ENCODE results near the gene SLC6A5.

The SLC6A5 gene

DNA sequence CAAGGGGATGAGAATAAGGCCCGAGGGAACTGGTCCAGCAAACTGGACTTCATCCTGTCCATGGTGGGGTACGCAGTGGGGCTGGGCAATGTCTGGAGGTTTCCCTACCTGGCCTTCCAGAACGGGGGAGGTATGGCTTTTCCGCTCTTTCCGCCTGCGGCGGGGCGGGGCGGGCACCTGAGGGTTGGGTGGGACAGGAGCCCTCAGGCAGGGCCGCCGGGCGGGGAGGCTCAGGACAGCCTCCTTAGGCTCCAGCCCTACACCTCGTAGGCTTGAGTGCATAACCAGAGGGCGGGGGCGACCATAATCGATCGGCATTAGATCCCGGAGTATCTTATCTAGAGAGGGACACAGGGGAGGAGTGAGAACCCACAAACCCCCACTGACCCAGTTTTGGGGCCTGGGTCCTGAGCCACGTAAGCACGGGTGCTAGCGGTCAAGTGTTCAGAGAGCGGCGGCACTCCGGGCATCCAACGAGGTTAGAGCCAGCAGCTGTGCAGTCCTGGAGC lies 4.9 kb downstream of the SLC6A5 start:
- H3K4me3 ChIP-seq (ENCODE audit: low read depth, low read length), result no peak overlapping the region
- DNase-seq (ENCODE audit: low read depth), result no peak
- TF ChIP-seq, protein P1, sequence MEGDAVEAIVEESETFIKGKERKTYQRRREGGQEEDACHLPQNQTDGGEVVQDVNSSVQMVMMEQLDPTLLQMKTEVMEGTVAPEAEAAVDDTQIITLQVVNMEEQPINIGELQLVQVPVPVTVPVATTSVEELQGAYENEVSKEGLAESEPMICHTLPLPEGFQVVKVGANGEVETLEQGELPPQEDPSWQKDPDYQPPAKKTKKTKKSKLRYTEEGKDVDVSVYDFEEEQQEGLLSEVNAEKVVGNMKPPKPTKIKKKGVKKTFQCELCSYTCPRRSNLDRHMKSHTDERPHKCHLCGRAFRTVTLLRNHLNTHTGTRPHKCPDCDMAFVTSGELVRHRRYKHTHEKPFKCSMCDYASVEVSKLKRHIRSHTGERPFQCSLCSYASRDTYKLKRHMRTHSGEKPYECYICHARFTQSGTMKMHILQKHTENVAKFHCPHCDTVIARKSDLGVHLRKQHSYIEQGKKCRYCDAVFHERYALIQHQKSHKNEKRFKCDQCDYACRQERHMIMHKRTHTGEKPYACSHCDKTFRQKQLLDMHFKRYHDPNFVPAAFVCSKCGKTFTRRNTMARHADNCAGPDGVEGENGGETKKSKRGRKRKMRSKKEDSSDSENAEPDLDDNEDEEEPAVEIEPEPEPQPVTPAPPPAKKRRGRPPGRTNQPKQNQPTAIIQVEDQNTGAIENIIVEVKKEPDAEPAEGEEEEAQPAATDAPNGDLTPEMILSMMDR (IDR thresholded peaks at IDR 0.05; ENCODE audit: control insufficient read depth, extremely low read depth, insufficient read depth), result no peak

DNA sequence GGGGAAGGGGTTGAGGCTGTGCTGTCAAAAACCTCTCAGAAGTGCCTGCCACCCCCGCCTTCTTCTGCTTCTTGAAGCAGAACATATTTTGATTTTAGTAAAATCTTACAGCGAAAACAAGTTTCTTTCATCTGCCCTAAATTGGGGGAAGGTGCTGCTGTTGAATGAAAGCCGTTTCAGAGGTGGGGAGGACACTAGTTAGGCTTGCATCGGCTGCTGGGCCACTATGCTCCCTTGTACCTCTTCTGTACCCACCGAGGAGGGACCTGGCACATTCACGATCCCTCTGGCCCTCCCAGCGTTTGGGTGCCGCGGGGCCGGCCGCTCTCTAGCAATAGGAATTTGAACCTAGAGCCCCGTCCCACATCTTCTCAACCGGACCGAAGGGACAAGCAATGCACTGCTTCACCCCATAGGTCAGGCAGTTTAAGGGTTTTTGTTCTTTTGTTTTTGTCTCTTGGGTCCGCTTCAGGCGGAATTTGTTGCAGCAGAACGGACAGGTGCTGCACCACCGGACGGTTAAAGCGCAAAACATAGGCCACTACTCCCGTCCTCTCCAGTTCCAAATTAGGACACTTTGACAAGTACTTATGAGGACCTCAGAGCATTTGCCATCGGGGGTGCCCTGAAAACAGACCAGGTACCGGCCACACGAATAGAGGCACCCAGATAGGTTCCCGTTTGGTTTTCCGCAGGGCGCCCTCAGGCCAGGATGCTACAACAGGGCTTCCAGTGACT lies 5.6 kb downstream of the SLC6A5 start:
- TF ChIP-seq, protein P1 (IDR thresholded peaks at IDR 0.05; ENCODE audit: control insufficient read depth, extremely low read depth, insufficient read depth), result no peak
- DNase-seq (ENCODE audit: low read depth), result no peak
- no peak overlapping the region for H3K4me3 ChIP-seq (ENCODE audit: low read depth, low read length)

DNA sequence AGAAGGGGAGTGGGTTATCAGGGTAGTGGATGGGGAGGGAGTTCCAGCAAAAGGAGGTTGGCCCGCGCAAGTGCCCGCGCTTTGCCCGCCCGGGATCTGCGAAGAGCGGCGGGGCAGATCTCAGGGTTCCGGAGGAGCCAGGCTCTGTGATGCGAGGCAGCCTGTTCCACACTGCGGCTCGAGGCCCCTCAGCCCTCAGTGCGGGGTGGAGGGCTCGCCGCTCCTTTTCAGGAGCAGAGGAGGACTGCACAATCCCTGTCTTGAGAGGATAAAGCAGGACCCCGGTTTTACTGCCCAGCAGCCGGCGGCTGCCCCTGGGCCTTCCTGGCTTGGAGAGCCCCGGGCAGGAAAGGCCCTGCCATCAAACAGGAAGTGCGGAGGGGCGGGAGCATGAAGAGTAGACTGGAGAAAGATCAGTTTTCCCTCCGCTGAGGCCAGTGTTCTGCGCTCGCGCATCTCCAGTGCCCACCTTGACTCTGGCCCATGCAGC lies 6.2 kb downstream of the SLC6A5 start:
- TF ChIP-seq, protein P1 (IDR thresholded peaks at IDR 0.05; ENCODE audit: control insufficient read depth, extremely low read depth, insufficient read depth), result no peak
- DNase-seq (ENCODE audit: low read depth), result no peak
- no peak overlapping the region for H3K4me3 ChIP-seq (ENCODE audit: low read depth, low read length)

DNA sequence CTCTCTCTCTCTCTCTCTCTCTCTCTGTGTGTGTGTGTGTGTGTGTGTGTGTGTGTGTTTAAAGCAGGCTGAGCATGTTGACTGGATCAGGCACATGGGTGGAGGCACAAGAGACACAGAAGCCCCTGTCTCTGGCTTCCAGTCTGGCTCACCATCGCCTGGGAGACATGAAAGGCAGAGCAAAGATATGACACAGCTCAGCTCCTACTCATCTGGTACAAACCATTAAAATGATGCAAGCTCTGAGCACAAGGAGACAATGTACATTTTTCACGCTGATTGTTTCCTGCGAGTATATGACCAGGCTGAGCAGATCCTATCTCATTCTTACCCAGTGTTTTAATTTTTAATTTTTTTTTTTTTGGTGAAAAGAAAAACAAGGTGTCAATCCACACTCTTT lies 9.5 kb downstream of the SLC6A5 start:
- H3K4me3 ChIP-seq (ENCODE audit: low read depth, low read length), result no peak overlapping the region
- no peak for DNase-seq (ENCODE audit: low read depth)
- TF ChIP-seq, protein P1 (IDR thresholded peaks at IDR 0.05; ENCODE audit: control insufficient read depth, extremely low read depth, insufficient read depth), result no peak

DNA sequence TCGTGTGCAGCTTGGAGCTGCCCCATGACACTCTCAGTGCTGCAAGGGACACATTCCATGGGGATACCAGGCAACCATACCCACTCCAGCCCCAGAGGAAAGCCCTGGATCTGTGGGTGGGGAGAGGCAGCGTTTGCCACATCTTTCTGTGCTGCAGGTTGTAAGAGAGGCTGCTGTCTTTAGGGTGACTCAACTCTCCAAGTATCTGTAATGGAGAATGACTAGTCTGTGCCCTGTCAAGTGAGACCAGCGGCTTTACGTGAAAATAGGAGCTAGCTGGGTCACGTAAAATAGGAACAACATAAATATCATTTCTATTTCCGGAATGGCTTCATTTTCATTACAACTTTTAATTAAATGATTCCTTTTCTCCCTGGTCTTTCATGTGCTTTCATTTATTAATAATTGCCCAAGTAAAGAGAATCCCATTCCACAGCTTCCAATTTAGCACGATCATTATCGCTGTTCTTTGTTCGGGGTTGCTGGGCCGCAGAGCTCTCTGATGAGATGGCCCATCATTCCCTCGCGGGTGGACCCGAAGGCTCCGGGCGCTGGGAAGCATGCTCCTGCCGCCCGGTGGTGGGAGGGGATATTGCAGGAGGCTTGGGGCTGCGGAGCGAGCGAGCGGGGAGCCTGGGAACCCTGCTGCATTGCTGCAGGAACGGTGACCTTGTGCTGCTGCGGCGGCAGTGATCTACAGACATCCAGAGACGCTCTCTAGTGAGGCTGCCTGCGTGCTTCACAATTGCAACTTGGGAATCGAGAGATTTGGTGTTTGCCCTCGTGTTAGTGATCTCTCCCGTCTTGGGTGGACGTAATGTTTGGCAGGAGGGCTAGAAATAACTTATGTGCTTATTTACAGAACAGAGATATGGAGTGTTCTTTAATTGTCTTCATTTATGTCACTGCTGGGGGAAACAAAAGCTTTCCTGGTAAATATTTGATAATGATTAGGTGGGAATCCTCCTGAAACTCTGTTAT lies 10.6 kb downstream of the SLC6A5 start:
- TF ChIP-seq, protein P1 (IDR thresholded peaks at IDR 0.05; ENCODE audit: control insufficient read depth, extremely low read depth, insufficient read depth), result peak; percentile 99
- DNase-seq (ENCODE audit: low read depth), result no peak
- H3K4me3 ChIP-seq (ENCODE audit: low read depth, low read length), result no peak overlapping the region

DNA sequence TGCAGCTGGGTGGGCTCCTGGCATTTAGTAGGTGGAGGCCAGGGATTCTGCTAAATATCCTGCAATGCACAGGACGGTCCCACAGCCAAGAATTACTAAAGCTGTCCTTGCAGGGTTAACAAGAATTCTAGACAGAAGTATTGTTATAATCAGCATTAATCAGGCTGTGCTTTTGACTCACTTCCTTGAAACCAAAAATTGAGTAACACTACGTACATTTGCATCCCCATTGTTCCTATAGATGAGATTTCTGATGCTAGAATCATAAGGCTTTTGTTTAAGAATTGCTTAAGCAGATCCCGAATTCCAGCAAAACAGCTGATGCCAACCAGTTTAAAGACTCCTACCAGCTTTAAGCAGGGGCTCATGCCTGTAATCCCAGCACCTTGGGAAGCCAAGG lies 11.4 kb downstream of the SLC6A5 start:
- no peak overlapping the region for H3K4me3 ChIP-seq (ENCODE audit: low read depth, low read length)
- TF ChIP-seq, protein P1 (IDR thresholded peaks at IDR 0.05; ENCODE audit: control insufficient read depth, extremely low read depth, insufficient read depth), result no peak
- DNase-seq (ENCODE audit: low read depth), result no peak

Data from LNCaP clone FGC (cell line).